HEK293T (cell line): ENCODE results near the gene NKX2-1.

Source experiments
- ARNT ChIP-seq: fragments of 450-650 bp; IDR thresholded peaks from 2 replicates; pipeline ENCODE4 v1.6.1; 2017; ENCODE audit warnings: mild to moderate bottlenecking
- BHLHE40 ChIP-seq: fragments of 450-650 bp; IDR thresholded peaks from 2 replicates; pipeline ENCODE4 v1.6.1; 2016; ENCODE audit warnings: mild to moderate bottlenecking, moderate library complexity, borderline replicate concordance
- FOXM1 ChIP-seq: fragments of 450-650 bp; IDR thresholded peaks from 2 replicates; pipeline ENCODE4 v1.6.1; 2017; ENCODE audit warnings: mild to moderate bottlenecking, borderline replicate concordance
- NFRKB ChIP-seq: fragments of 450-650 bp; IDR thresholded peaks from 2 replicates; pipeline ENCODE4 v1.6.1; 2016; ENCODE audit warnings: mild to moderate bottlenecking, moderate library complexity
- SP1 ChIP-seq: fragments of 450-650 bp; IDR thresholded peaks from 2 replicates; pipeline ENCODE4 v1.6.1; 2017
- TARDBP ChIP-seq: fragments of 450-650 bp; IDR thresholded peaks from 2 replicates; pipeline ENCODE4 v1.6.1; 2016
- ZNF384 ChIP-seq: fragments of 450-650 bp; IDR thresholded peaks from 2 replicates; pipeline ENCODE4 v1.6.1; 2016

GRCh38 chr14:36506732-36507614 is 13.1 kb downstream of the NKX2-1 start:
- TF ChIP-seq ARNT = no peak
- no peak for TF ChIP-seq NFRKB
- TF ChIP-seq TARDBP = no peak
- TF ChIP-seq FOXM1 = no peak
- TF ChIP-seq SP1 = no peak
- no peak for TF ChIP-seq ZNF384
- no peak for TF ChIP-seq BHLHE40
